Measurements from ENCODE around the gene SNRNP25.

DNA sequence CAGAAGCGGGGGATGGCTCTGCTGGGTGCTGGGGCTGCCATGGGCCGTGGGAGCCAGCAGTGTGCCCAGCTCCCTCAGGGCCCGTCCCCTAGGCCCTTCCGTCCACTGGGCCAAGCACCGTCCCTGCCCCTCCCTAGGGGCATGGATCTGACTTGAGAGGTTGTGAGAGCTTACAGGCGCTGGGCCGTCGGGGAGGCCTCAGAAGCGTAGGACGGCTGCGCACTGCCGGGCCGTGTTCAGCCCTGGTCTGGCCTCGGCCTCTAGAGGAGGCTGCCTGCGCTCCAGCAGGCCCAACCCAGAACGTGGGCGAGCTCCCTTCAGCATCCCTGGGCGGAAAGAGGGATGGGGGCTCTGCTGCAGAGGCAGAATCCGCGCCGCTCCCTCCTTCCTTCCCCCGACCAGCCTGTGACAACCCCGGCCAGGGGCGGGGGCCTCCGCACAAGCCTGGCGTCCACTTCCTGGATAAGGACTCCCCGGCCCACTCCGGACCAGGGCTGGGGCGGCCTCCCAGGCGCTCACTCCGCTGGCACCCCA, 23.7 kb downstream of the SNRNP25 start:
- TF ChIP-seq EZH2 (IDR thresholded peaks at IDR 0.05) (no peak), POLR2AphosphoS5 (IDR thresholded peaks at IDR 0.05; ENCODE audit: borderline replicate concordance, low read depth, low read length) (no peak)

Data from SK-N-MC (cell line).